Endothelial cell of umbilical vein (primary cell): ENCODE data around the gene IL16. TPM values are rescaled to one million over a fixed set of nuclear protein-coding genes. Genes with fewer than 3 reads are reported as not detected.

ENCODE experiments used
- BruUV-seq: library from RNA; stranded (reverse); fragments of 400-500 nt; replicated peaks from 2 replicates; lab custom pipeline; 2021; lab: Mats Ljungman, UMichigan
- CTCF ChIA-PET: fragments of 300-600, 350-600 bp; sonication (Branson Sonifier 250); formaldehyde crosslinking; loops from one replicate; lab custom pipeline; 2021; ENCODE audit warnings: antibody characterized with exemption, inconsistent platforms; lab: Charles Lee
- POLR2A ChIA-PET: fragments of 300-600, 350-600 bp; sonication (Branson Sonifier 250); formaldehyde crosslinking; loops from one replicate; lab custom pipeline; 2021; ENCODE audit warnings: antibody characterized with exemption, inconsistent platforms; lab: Charles Lee
- DNase-seq: peaks from one replicate; pipeline ENCODE4 v3.0.0-alpha.2; 2011; ENCODE audit warnings: low read depth, low spot score
- FAIRE-seq: peaks from 2 replicates; lab custom pipeline; 2011; peaks lifted over from hg19 to GRCh38; lab: Jason Lieb, UNC
- H2AFZ ChIP-seq: 2 replicates; pipeline ENCODE4 v1.6.0; 2012; ENCODE audit warnings: low read depth, low read length, control low read depth, inconsistent platforms
- H3K27ac ChIP-seq: 2 replicates; pipeline ENCODE4 v1.5.1; 2011; ENCODE audit warnings: low read depth, mild to moderate bottlenecking, control low read depth, low read length, moderate library complexity; ENCODE audit not compliant: insufficient read depth
- H3K27me3 ChIP-seq, 2 experiments: 2 replicates each; pipeline versions ENCODE4 v1.6.0 to v1.6.1; 2011; ENCODE audit warnings: low read length in 2 of 2, mixed read lengths in 1 of 2; ENCODE audit not compliant: control insufficient read depth in 2 of 2, insufficient read depth in 2 of 2
- H3K36me3 ChIP-seq, 2 experiments: 2 replicates in 1 of 2; 3 replicates in 1 of 2; pipeline ENCODE4 v1.5.1; 2011; ENCODE audit warnings: low read length in 2 of 2, mild to moderate bottlenecking in 1 of 2, moderate library complexity in 1 of 2; ENCODE audit not compliant: control insufficient read depth in 2 of 2, insufficient read depth in 2 of 2; ENCODE audit errors: extremely low read depth in 1 of 2
- H3K4me1 ChIP-seq: 3 replicates; pipeline ENCODE4 v1.5.1; 2011; ENCODE audit warnings: mild to moderate bottlenecking, low read length; ENCODE audit not compliant: control insufficient read depth, insufficient read depth; ENCODE audit errors: extremely low read depth
- H3K4me2 ChIP-seq: 2 replicates; pipeline ENCODE4 v1.6.1; 2011; ENCODE audit warnings: low read length, control low read depth, mixed read lengths; ENCODE audit not compliant: insufficient read depth
- H3K4me3 ChIP-seq, 3 experiments: fragments of 200-600 bp in 1 of 3; sonication (generic), shearing (Covaris generic) in 1 of 3; replicated peaks in 1 of 3; 2 replicates each; pipeline ENCODE4 v1.5.1; 2011 to 2016; ENCODE audit warnings: control low read depth in 3 of 3, low read length in 3 of 3, mild to moderate bottlenecking in 2 of 3, inconsistent platforms in 1 of 3, low read depth in 1 of 3, moderate library complexity in 1 of 3; ENCODE audit not compliant: insufficient read depth in 1 of 3
- H3K79me2 ChIP-seq: 2 replicates; pipeline ENCODE4 v1.6.0; 2012; ENCODE audit warnings: low read length, inconsistent platforms; ENCODE audit not compliant: control insufficient read depth, insufficient read depth
- H3K9ac ChIP-seq: replicated peaks from 2 replicates; pipeline ENCODE3; 2011; ENCODE audit warnings: low read length, control low read depth; ENCODE audit not compliant: insufficient read depth; ENCODE audit errors: extremely low read depth
- H3K9me1 ChIP-seq: replicated peaks from 3 replicates; pipeline ENCODE4 v1.6.0; 2011; ENCODE audit warnings: mild to moderate bottlenecking, low read length; ENCODE audit not compliant: control insufficient read depth, insufficient read depth; ENCODE audit errors: extremely low read depth
- H3K9me3 ChIP-seq: replicated peaks from 2 replicates; pipeline ENCODE4 v1.5.1; 2012; ENCODE audit warnings: low read length, inconsistent platforms; ENCODE audit not compliant: control insufficient read depth, insufficient read depth
- H4K20me1 ChIP-seq: replicated peaks from 2 replicates; pipeline ENCODE3; 2011; ENCODE audit warnings: mild to moderate bottlenecking, low read length; ENCODE audit not compliant: control insufficient read depth, insufficient read depth; ENCODE audit errors: extremely low read depth
- CTCF ChIP-seq, 2 donors: IDR thresholded peaks; 1 replicate in 1 of 2; 2 replicates in 1 of 2; pipeline ENCODE4 v1.5.1; 2011; ENCODE audit warnings: low read length in 2 of 2, mild to moderate bottlenecking in 2 of 2, moderate library complexity in 2 of 2, control low read depth in 1 of 2, inconsistent platforms in 1 of 2, low read depth in 1 of 2; ENCODE audit not compliant: insufficient read depth in 1 of 2; ENCODE audit errors: extremely low read depth in 1 of 2
- EZH2 ChIP-seq: IDR thresholded peaks from 2 replicates; pipeline ENCODE4 v1.6.1; 2012; ENCODE audit warnings: borderline replicate concordance, low read depth, mild to moderate bottlenecking, moderate library complexity, low read length, inconsistent platforms; ENCODE audit not compliant: severe bottlenecking
- FOS ChIP-seq: IDR thresholded peaks from 2 replicates; pipeline ENCODE4 v1.6.1; 2011; ENCODE audit warnings: mild to moderate bottlenecking, low read length, moderate library complexity, borderline replicate concordance; ENCODE audit not compliant: insufficient read depth
- GATA2 ChIP-seq: IDR thresholded peaks from 2 replicates; pipeline ENCODE4 v1.7.0; 2011; ENCODE audit warnings: low read depth, mild to moderate bottlenecking, moderate library complexity, mixed read lengths, low read length; ENCODE audit not compliant: insufficient read length, insufficient read depth
- JUN ChIP-seq: IDR thresholded peaks from 2 replicates; pipeline ENCODE4 v1.6.1; 2011; ENCODE audit warnings: borderline replicate concordance, low read depth; ENCODE audit not compliant: insufficient read length, insufficient read depth
- MAX ChIP-seq: IDR thresholded peaks from 2 replicates; pipeline ENCODE4 v1.6.1; 2011; ENCODE audit not compliant: insufficient read depth, insufficient read length
- MYC ChIP-seq: IDR thresholded peaks from one replicate; pipeline ENCODE4 v1.6.1; 2011; ENCODE audit warnings: mild to moderate bottlenecking, low read depth, low read length
- POLR2A ChIP-seq: IDR thresholded peaks from 2 replicates; pipeline ENCODE4 v1.6.1; 2012; ENCODE audit warnings: low read depth, mild to moderate bottlenecking, control low read depth, low read length
- POLR2AphosphoS5 ChIP-seq: IDR thresholded peaks from 2 replicates; pipeline ENCODE4 v1.6.1; 2012; ENCODE audit warnings: low read depth, mild to moderate bottlenecking, control low read depth, low read length, moderate library complexity; ENCODE audit not compliant: insufficient read depth
- dilution Hi-C: fragments of 300-500 bp; cut with MboI; formaldehyde crosslinking; loops from one replicate; pipeline ENCODE4 v1.15.0; 2019; ENCODE audit warnings: low sequenced_read_pairs; ENCODE audit not compliant: extremely low pct_ligation_motif_present
- intact Hi-C: fragments of 100-400 bp; cut with micrococcal nuclease; formaldehyde crosslinking; loops from one replicate; pipeline ENCODE4 v1.10.0; 2022
- polyA plus RNA-seq, 4 experiments: library from polyadenylated mRNA; depleted of rRNA in 3 of 4; stranded (reverse) in 3 of 4; unstranded in 1 of 4; fragments of >200 nt; gene quantifications; 2 replicates each; pipeline versions ENCODE4 v1.2.1 to v1.2.3, GENCODE V29; 2011 to 2012; ENCODE audit warnings: missing spikeins in 1 of 4
- total RNA-seq: library from RNA; stranded (reverse); gene quantifications from 2 replicates; pipeline ENCODE4 v1.2.3, GENCODE V29; 2021

IL16 gene
- total and polyA plus RNA-seq, 2 donors (not counting 3 experiments of a cell fraction or from before 2014, with no cell fraction given): 0.29 to 2.1 TPM

- Histone ChIP-seq H3K4me1 (no peaks in the 10 kb centered on the region), H3K36me3 (no peaks in the 10 kb centered on the region), H3K9me1 (no peaks in the 10 kb centered on the region), H3K27me3 (no peaks in the 10 kb centered on the region), H3K4me2 (no peak overlapping the region), H3K9me3 (no peaks in the 10 kb centered on the region), H3K27ac (no peak overlapping the region), H2AFZ (no peak overlapping the region), H3K79me2 (no peaks in the 10 kb centered on the region), H3K4me3 (no peak overlapping the region), H4K20me1 (no peaks in the 10 kb centered on the region), H3K9ac (no peak overlapping the region)
- no peak for DNase-seq
- no TSS peak for BruUV-seq
- intact Hi-C loops: no loop called here
- CTCF ChIA-PET: no interaction called here
- POLR2A ChIA-PET: no interaction called here
- dilution Hi-C loops: no loop called here
- no peak for TF ChIP-seq MAX
- no peak for TF ChIP-seq FOS
- no peak for TF ChIP-seq POLR2A
- no peak for TF ChIP-seq GATA2
- no peak for TF ChIP-seq POLR2AphosphoS5
- TF ChIP-seq MYC: no peak
- TF ChIP-seq EZH2: no peak
- no peak for TF ChIP-seq CTCF (IDR thresholded peaks at IDR 0.05; ENCODE audit: extremely low read depth in 1 of 2, insufficient read depth in 1 of 2, low read depth in 1 of 2, low read length in 2 of 2)
- no peak for TF ChIP-seq JUN
- FAIRE-seq: no peak
Measured at GRCh38 chr15:81195339-81195864, 1.3 kb upstream of the IL16 start.
